GM19328 (cell line): Measurements from ENCODE around the gene MAGEA2.
"Not testable (repeated sequence)": the region's sequence is repeated elsewhere in the genome, so short reads cannot be mapped to it uniquely, and the experiment has no call there.

Experiments
- ATAC-seq: cut with Tn5 transposase; IDR thresholded peaks from one replicate; pipeline ENCODE4 v1.9.1; 2021; ENCODE audit warnings: mild to moderate bottlenecking, moderate library complexity; ENCODE audit not compliant: unreplicated experiment

The MAGEA2 gene

GRCh38 chrX:152753686-152754650 lies at the start of gene MAGEA2:
Gene MAGEA2, minus strand, starts transcription at chrX:152753842. Its CDS starts 2,479 bp downstream, at chrX:152751363.
- ATAC-seq: not testable (repeated sequence)

- no peak for ATAC-seq
These were observed 45.3 kb upstream of the MAGEA2 start for GRCh38 chrX:152798945-152799344.

DNA sequence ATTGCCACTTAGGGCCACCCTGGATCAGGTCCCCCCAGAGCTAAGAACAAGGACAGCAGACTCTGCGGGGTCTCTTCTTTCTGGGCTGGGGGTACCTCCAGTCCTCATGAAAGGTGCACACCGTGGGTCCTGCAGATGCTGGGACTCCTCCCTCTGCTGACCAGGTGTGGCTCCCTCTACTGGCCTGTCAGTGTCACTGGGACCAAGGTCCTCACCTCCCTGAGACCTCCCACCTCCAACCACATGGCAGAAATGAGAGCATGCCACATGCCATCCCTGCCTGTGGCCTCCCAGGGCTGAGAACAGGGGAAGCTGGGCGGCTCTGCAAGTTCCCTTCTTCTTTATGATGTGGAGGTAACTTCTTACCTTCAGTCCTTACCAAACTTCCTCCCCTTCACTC lies 33.4 kb upstream of the MAGEA2 start:
- peak; percentile 83 for ATAC-seq

- not testable (repeated sequence) for ATAC-seq
These were observed 16.1 kb upstream of the MAGEA2 start, which contains the start of gene MAGEA6 for GRCh38 chrX:152769549-152770289. Gene MAGEA6, minus strand, starts transcription at chrX:152769689. Its CDS starts 2,039 bp downstream, at chrX:152767650.

- not testable (repeated sequence) for ATAC-seq
These were observed 12.9 kb upstream of the MAGEA2 start for GRCh38 chrX:152766562-152766961.

DNA sequence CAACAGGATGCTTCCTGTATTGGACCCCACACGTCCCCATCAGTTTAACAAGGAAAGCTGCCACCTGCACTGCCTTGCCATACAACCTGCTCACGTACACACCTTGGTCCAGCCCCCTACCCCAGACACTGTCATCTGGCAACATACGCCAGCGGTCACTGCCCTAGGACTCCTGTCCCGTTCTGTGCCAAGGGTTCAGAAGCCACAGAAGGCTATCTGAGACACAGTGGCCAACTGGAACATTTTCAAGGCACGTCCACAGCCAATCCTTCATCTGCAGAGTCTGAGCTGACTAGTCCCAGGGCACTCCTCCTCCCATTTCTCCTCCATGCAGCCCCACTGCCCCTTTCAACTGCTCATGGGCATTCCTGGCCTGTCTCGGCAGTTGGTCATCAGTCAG lies 7.9 kb upstream of the MAGEA2 start:
- not testable (repeated sequence) for ATAC-seq

GRCh38 chrX:152759544-152759943 lies 5.9 kb upstream of the MAGEA2 start:
- not testable (repeated sequence) for ATAC-seq

GRCh38 chrX:152758918-152759317 lies 5.3 kb upstream of the MAGEA2 start, which contains the start of gene CSAG3:
Gene CSAG3, plus strand, starts transcription at chrX:152759218.
- ATAC-seq: not testable (repeated sequence)

DNA sequence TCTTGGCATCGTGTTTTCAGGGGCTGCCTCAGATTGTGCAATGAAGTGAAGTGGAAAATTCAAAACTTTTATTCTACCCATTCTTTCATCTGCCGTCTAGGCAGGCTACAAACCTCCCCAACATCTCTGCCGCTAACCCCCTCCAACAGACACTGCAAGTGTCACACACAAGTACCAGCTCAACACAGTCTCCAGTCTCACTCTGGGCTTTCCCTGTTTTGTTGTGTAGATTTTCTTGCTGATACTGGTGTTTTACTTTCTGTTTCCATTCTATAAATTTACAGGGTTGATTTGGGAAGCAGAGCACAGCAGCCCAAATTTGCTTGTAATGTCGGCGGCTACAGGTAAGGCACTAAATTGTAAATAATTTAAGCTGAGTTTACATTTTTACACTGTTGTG lies 1.2 kb upstream of the MAGEA2 start:
- ATAC-seq: not testable (repeated sequence)

- ATAC-seq: no peak
These were observed 15.1 kb downstream of the MAGEA2 start for GRCh38 chrX:152738560-152738959.

DNA sequence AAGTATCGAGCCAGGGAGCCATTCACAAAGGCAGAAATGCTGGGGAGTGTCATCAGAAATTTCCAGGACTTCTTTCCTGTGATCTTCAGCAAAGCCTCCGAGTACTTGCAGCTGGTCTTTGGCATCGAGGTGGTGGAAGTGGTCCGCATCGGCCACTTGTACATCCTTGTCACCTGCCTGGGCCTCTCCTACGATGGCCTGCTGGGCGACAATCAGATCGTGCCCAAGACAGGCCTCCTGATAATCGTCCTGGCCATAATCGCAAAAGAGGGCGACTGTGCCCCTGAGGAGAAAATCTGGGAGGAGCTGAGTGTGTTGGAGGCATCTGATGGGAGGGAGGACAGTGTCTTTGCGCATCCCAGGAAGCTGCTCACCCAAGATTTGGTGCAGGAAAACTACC lies 17.1 kb downstream of the MAGEA2 start:
- ATAC-seq: not testable (repeated sequence)

DNA sequence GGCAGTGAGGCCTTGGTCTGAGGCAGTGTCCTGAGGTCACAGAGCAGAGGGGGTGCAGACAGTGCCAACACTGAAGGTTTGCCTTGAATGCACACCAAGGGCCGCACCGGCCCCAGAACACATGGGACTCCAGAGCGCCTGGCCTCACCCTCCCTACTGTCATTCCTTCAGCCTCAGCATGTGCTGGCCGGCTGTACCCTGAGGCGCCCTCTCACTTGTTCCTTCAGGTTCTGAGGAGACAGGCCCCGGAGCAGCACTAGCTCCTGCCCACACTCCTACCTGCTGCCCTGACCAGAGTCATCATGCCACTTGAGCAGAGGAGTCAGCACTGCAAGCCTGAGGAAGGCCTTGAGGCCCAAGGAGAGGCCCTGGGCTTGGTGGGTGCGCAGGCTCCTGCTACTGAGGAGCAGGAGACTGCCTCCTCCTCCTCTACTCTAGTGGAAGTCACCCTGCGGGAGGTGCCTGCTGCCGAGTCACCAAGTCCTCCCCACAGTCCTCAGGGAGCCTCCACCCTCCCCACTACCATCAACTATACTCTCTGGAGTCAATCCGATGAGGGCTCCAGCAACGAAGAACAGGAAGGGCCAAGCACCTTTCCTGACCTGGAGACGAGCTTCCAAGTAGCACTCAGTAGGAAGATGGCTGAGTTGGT lies 17.7 kb downstream of the MAGEA2 start:
- ATAC-seq: no peak

GRCh38 chrX:152735101-152735500 lies 18.5 kb downstream of the MAGEA2 start:
- no peak for ATAC-seq

DNA sequence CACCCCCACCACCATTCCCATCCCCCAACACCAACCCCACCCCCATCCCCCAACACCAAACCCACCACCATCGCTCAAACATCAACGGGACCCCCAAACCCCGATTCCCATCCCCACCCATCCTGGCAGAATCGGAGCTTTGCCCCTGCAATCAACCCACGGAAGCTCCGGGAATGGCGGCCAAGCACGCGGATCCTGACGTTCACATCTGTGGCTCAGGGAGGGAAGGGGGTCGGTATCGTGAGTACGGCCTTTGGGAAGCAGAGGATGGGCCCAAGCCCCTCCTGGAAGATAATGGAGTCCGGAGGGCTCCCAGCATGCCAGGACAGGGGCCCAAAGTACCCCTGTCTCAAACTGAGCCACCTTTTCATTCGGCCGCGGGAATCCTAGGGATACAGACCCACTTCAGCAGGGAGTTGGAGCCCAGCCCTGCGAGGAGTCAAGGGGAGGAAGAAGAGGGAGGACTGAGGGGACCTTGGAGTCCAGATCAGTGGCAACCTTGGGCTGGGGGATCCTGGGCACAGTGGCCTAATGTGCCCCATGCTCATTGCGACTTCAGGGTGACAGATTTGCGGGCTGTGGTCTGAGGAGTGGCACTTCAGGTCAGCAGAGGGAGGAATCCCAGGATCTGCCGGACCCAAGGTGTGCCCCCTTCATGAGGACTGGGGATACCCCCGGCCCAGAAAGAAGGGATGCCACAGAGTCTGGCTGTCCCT lies 19.3 kb downstream of the MAGEA2 start:
- not testable (repeated sequence) for ATAC-seq

DNA sequence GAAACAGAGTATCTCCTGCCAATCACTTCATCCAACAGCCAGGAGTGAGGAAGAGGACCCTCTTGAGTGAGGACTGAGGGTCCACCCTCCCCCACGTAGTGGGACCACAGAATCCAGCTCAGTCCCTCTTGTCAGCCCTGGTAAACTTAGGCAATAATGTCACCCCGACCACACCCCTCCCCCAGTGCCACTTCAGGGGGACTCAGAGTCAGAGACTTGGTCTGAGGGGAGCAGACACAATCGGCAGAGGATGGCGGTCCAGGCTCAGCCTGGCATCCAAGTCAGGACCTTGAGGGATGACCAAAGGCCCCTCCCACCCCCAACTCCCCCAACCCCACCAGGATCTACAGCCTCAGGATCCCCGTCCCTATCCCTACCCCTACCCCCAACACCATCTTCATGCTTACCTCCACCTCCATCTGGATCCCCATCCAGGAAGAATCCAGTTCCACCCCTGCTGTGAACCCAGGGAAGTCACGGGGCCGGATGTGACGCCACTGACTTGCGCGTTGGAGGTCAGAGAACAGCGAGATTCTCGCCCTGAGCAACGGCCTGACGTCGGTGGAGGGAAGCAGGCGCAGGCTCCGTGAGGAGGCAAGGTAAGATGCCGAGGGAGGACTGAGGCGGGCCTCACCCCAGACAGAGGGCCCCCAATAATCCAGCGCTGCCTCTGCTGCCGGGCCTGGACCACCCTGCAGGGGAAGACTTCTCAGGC lies 20.2 kb downstream of the MAGEA2 start, which contains the start of the genes CSAG1 and MAGEA12:
Gene CSAG1 (minus strand): TSS at position 461 of the 715 bp plus-strand sequence. CDS start 1,261 bp downstream, outside the sequence.
Gene MAGEA12 (plus strand): TSS at position 497 of the 715 bp plus-strand sequence. CDS start 2,405 bp downstream, outside the sequence.
- ATAC-seq: no peak

DNA sequence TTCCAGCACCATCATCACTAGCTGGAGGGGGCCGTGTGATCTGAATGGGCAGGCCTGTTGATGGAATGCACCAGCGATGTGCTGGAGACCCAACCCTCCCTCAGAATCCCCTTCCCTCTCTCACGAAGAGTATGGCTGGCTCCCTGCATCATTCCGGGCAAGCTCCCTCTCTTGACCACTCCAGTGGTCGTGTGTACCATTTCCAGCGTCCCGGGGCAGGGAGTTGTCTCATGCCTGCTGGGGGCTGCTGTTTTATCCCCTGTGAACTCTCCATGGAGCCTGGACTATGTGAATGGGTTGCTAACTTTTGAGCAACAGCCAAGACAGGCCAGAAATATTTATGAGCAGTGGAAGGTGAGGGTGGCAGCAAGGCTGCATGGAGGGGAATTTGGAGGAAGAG lies 28.2 kb downstream of the MAGEA2 start:
- ATAC-seq: no peak

DNA sequence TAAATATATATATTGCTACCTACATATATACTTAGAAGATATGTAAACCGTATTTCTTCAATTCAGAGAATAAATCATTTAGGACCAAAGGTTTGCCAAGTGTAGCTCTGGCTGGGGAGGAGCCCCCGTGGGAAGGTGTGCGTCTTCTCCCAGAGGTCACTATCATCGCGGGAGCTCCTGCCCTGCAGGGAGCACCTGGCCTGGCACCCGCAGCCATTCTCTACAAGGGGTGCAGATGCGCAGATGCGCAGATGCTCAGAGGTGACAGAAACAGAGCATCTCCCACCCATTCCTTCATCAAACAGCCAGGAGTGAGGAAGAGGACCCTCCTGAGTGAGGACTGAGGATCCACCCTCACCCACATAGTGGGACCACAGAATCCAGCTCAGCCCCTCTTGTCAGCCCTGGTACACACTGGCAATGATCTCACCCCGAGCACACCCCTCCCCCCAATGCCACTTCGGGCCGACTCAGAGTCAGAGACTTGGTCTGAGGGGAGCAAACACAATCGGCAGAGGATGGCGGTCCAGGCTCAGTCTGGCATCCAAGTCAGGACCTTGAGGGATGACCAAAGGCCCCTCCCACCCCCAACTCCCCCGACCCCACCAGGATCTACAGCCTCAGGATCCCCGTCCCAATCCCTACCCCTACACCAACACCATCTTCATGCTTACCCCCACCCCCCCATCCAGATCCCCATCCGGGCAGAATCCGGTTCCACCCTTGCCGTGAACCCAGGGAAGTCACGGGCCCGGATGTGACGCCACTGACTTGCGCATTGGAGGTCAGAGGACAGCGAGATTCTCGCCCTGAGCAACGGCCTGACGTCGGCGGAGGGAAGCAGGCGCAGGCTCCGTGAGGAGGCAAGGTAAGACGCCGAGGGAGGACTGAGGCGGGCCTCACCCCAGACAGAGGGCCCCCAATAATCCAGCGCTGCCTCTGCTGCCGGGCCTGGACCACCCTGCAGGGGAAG lies 39.5 kb downstream of the MAGEA2 start, which contains the start of gene MAGEA2B:
Gene MAGEA2B (plus strand): TSS at position 814 of the 973 bp plus-strand sequence. CDS start 2,479 bp downstream, outside the sequence.
- not testable (repeated sequence) for ATAC-seq

DNA sequence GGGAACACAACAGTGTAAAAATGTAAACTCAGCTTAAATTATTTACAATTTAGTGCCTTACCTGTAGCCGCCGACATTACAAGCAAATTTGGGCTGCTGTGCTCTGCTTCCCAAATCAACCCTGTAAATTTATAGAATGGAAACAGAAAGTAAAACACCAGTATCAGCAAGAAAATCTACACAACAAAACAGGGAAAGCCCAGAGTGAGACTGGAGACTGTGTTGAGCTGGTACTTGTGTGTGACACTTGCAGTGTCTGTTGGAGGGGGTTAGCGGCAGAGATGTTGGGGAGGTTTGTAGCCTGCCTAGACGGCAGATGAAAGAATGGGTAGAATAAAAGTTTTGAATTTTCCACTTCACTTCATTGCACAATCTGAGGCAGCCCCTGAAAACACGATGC lies 40.4 kb downstream of the MAGEA2 start:
- ATAC-seq: not testable (repeated sequence)
